NCI-H2171 (cell line): Measurements from ENCODE around the gene CAVIN4.

ENCODE experiments used
- DNase-seq: peaks from one replicate; lab custom pipeline; 2025; lab: John Stamatoyannopoulos, UW

Gene CAVIN4

GRCh38 chr9:100590481-100590880 lies 12.6 kb downstream of the CAVIN4 start:
- no peak for DNase-seq

DNA sequence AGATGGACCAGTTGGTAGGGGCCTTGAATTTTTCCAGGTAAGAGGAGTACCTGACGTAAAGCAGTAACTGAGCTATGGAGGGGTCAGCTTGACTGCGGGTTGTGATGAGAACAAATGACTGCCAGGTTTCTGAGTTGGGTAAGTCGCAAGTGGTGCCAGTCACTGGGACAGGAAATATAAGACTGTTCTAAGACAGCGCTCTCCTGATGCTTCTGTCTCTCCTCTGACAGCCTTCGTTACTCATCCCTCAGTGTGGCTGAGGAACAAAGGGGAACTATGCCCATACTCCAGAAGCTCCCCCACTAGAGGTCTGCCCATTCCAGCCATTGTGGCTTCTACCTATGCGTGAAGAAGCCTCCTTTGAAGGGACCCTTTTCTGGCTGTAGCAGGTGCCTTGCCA lies 13.3 kb downstream of the CAVIN4 start:
- no peak for DNase-seq

- DNase-seq = no peak
These were observed 13.9 kb downstream of the CAVIN4 start for GRCh38 chr9:100591639-100592412.

- peak; percentile 26 for DNase-seq
These were observed 17.7 kb downstream of the CAVIN4 start for GRCh38 chr9:100595391-100596199.

- no peak for DNase-seq
These were observed 19.4 kb downstream of the CAVIN4 start for GRCh38 chr9:100597236-100597635.

- DNase-seq = peak; percentile 94
These were observed 20.8 kb downstream of the CAVIN4 start for GRCh38 chr9:100598641-100599145.

DNA sequence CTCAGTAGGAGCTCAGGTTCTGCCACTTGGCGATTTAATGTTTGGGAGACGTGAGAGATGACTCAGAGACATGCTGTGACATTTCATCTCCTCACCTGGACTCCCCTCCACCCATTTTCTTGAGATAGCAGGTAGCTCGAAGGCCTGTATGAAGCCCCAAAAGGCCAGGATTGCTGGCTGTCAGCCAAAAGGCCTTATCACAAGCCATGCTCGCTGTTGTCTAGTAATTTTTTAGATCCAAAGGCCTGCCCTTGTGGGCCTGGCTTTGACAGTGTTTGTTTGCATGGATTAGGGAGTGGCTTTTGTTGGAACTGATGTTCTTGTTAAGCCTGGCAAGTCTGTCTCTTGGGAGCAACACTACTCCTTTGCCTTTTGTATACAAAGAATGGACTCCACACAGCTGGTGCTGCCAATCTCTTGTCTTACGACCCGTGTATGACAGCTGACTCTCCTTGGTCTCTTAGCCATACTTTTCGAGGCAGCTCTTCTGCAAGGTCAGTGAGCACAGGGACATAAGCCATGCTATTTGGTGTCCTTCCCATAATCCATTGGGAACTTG lies 22.7 kb downstream of the CAVIN4 start:
- DNase-seq = peak; percentile 23

DNA sequence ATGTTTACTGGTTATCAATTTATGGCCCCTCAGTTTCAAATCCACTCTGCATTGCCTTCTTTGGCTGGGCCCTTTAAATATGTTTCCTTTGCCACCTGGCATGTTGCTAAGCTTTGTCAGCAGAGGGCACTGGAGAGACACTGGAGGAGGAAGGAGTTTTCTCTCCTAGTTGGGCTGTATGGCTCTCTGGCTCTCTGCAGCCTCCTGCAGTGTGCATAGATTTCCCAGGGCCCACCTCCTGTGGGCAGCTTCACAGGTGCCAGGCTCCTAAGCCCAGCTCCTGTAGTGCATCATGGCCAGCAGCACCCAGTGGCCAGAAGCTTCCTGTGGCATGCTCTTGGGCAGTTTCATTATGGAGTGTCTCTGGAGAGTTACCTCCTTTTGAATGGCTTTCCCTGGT lies 23.3 kb downstream of the CAVIN4 start:
- peak; percentile 52 for DNase-seq

DNA sequence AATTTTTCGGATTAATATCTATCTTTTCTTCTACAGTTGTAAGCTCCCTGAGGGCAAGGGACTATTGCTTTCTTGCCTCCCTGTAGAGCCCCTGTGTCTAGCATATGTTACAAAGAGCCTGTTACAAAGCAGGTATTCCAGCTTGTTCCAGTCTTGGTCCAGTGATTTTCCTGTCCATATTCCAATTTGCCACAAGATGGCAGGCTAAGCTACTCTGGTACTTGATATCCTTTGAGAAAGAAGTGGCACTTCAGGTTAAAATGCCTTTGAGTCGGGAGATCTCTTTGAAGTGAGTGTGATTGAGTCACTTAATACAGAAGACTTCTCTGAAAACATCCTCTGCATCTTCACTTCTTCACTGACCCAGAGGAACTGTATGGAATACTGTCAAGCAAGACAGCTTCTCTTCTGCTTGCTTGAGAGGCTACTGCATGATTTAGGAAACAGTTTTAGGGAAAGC lies 24.5 kb downstream of the CAVIN4 start:
- DNase-seq = peak; percentile 60

GRCh38 chr9:100605405-100605804 lies 27.5 kb downstream of the CAVIN4 start:
- no peak for DNase-seq

GRCh38 chr9:100619194-100619593 lies 41.3 kb downstream of the CAVIN4 start:
- DNase-seq = no peak

- DNase-seq = no peak
These were observed 41.8 kb downstream of the CAVIN4 start for GRCh38 chr9:100619665-100620064.

DNA sequence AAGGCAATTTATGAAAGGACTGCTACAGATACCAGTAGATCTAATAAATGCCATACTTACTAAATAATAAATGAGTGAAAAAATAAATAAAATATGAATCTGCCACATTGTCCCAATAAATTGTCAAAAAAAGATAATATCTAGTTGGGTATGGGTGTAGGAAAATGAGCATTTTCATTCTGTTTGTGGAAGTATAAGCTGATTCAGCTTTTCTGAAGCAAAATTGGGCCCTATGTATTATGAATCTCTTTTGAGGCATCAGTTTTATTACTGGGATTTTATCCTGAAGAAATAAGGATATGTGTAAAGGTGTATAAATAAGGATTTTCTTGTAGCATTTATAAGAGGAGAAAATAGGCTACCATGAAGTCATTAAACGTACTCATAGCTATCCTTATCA lies 46.1 kb downstream of the CAVIN4 start:
- no peak for DNase-seq

- no peak for DNase-seq
These were observed 49.1 kb downstream of the CAVIN4 start for GRCh38 chr9:100626949-100627348.

DNA sequence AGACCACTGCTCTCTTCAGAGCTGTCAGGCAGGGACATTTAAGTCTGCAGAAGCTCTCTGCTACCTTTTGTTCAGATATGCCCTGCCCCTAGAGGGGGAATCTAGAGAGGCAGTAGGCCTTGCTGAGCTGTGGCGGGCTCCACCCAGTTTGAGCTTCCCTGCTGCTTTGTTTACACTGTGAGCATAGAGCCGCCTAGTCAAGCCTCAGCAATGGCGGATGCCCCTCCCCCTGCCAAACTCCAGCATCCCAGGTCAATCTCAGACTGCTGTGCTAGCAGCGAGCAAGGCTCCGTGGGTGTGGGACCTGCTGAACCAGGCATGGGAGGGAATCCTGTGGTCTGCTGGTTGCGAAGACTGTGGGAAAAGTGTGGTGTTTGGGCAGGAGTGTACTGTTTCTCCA lies 59.9 kb downstream of the CAVIN4 start:
- no peak for DNase-seq
